Skeletal muscle cell (primary cell): ENCODE measurements around the gene C1orf210.
A peak's percentile ranks its signal among the peaks of the same experiment; 100 is the strongest.

Experiments used
- DNase-seq: peaks from one replicate; pipeline ENCODE4 v3.0.0-alpha.2; 2010; ENCODE audit warnings: low read depth
- H3K4me3 ChIP-seq: 2 replicates; pipeline ENCODE4 v1.5.1; 2011; ENCODE audit warnings: low read depth, mild to moderate bottlenecking, control low read depth, low read length, moderate library complexity

C1orf210 gene

GRCh38 chr1:43277116-43277876 is 8.1 kb downstream of the C1orf210 start:
- no peak for DNase-seq
- no peak overlapping the region for H3K4me3 ChIP-seq

GRCh38 chr1:43276673-43277072 is 8.7 kb downstream of the C1orf210 start:
- no peak for DNase-seq
- no peak overlapping the region for H3K4me3 ChIP-seq

GRCh38 chr1:43275826-43276620 is 9.4 kb downstream of the C1orf210 start:
- H3K4me3 ChIP-seq = no peak overlapping the region
- DNase-seq = no peak

GRCh38 chr1:43274804-43275180 is 10.6 kb downstream of the C1orf210 start:
- DNase-seq = no peak
- no peak overlapping the region for H3K4me3 ChIP-seq

GRCh38 chr1:43274125-43274803 is 11.1 kb downstream of the C1orf210 start:
- no peak overlapping the region for H3K4me3 ChIP-seq
- DNase-seq = no peak

- H3K4me3 ChIP-seq = no peak overlapping the region
- DNase-seq = no peak
These were observed 11.7 kb downstream of the C1orf210 start for GRCh38 chr1:43273708-43274107.

GRCh38 chr1:43272576-43273571 is 12.5 kb downstream of the C1orf210 start:
- DNase-seq = no peak
- no peak overlapping the region for H3K4me3 ChIP-seq

- DNase-seq = no peak
- no peak overlapping the region for H3K4me3 ChIP-seq
These were observed 13.2 kb downstream of the C1orf210 start for GRCh38 chr1:43272161-43272560.

- no peak for DNase-seq
- no peak overlapping the region for H3K4me3 ChIP-seq
These were observed 13.9 kb downstream of the C1orf210 start for GRCh38 chr1:43271186-43272118.

- DNase-seq = no peak
- H3K4me3 ChIP-seq = no peak overlapping the region
These were observed 14.8 kb downstream of the C1orf210 start for GRCh38 chr1:43270421-43271095.

GRCh38 chr1:43269627-43270375 is 15.6 kb downstream of the C1orf210 start, which contains the start of gene TMEM125:
TSS of gene TMEM125 (plus strand) at chr1:43269983. CDS start at chr1:43272723, 2,740 bp downstream.
- no peak within 1 kb of the TSS for H3K4me3 ChIP-seq
- DNase-seq = no peak

GRCh38 chr1:43267818-43268425 is 17.5 kb downstream of the C1orf210 start:
- no peak for DNase-seq
- no peak overlapping the region for H3K4me3 ChIP-seq

GRCh38 chr1:43267291-43267805 is 18.0 kb downstream of the C1orf210 start:
- peak; percentile 65 for DNase-seq
- no peak overlapping the region for H3K4me3 ChIP-seq

GRCh38 chr1:43266881-43267280 is 18.5 kb downstream of the C1orf210 start:
- no peak overlapping the region for H3K4me3 ChIP-seq
- DNase-seq = no peak

- no peak overlapping the region for H3K4me3 ChIP-seq
- DNase-seq = no peak
These were observed 19.9 kb downstream of the C1orf210 start for GRCh38 chr1:43265431-43265830.

- no peak overlapping the region for H3K4me3 ChIP-seq
- no peak for DNase-seq
These were observed 27.0 kb downstream of the C1orf210 start for GRCh38 chr1:43258370-43258769.
